Measurements from ENCODE around the gene BRMS1L.

Gene BRMS1L

DNA sequence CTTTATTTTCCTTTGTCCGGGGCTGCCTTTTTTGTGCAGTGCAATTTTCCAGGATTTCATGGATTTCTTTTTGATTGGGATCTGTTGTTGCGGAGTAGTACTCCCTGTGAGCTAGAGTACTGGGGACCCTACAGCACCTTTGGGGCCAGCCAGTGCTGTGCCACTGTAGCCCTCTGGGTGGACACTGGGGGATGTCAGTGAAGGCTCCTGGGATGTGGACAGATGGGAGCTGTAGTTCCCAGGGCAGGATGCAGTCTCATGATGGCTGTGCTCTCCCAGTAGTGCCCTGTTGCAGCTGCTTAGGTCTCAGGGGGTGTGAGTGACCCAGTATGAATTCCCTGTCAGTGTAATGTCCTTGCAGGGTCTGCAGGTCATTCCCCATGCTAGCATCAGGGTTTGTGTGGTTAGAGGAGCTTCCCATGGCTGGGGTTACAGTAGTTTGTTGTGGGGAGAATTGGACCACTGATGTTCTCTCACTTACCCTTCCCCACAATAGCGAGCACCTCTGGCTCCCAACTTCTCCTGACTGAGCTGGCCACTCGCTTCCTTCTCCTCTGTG is 72.2 kb downstream of the BRMS1L start:
- no peak for DNase-seq

GRCh38 chr14:35900741-35901140 is 74.6 kb downstream of the BRMS1L start:
- DNase-seq = no peak
- in situ Hi-C loops (cut with HindIII; ENCODE audit: low pct_ligation_motif_present, low pct_unique_long_range_greater_than_20kb, low sequenced_read_pairs) = no loop called here

More for the DNA sequence above, 72.2 kb downstream of the BRMS1L start:
- in situ Hi-C loops (cut with HindIII; ENCODE audit: low pct_ligation_motif_present, low pct_unique_long_range_greater_than_20kb, low sequenced_read_pairs) = no loop called here

DNA sequence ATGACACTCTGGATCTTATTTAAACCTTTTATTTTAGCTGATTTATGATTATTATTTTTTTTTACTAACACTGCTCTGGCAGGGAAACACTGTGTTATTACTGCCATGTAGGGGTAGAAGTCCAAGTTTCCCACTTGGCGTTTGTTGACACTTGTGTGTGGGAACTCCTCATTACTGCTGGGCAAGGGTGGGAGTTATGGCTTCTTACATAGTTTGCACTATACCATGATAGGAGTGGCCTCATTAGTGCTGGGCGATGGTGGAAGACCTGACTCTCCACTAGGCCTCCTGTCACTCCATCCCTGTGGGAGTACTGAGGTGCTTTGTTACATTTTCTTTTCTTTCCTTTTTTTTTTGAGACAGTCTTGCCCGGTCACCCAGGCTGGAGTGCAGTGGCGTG is 83.5 kb downstream of the BRMS1L start:
- in situ Hi-C loops (cut with HindIII; ENCODE audit: low pct_ligation_motif_present, low pct_unique_long_range_greater_than_20kb, low sequenced_read_pairs) = no loop called here
- no peak for DNase-seq

- in situ Hi-C loops (cut with HindIII; ENCODE audit: low pct_ligation_motif_present, low pct_unique_long_range_greater_than_20kb, low sequenced_read_pairs) = no loop called here
- no peak for DNase-seq
Observed at GRCh38 chr14:35910191-35910590, 84.1 kb downstream of the BRMS1L start.

DNA sequence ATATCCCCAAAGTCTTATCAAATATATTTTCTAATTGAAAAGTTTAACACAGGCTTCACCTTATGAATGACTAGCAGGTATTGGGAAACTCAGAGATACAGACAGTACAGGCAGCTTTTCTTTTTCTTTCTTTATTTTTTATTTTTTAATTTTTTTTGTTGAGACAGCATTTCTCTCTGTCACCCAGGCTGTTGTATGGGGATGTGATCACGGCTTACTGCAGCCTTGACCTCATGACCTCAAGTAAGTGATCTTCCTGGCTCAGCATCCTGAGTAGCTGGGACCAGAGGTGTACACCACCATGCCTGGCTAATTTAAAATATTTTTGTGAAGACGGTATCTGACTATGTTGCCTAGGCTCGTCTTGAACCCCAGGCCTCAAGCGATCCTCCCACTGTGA is 85.0 kb downstream of the BRMS1L start:
- in situ Hi-C loops (cut with HindIII; ENCODE audit: low pct_ligation_motif_present, low pct_unique_long_range_greater_than_20kb, low sequenced_read_pairs) = no loop called here
- DNase-seq = no peak

DNA sequence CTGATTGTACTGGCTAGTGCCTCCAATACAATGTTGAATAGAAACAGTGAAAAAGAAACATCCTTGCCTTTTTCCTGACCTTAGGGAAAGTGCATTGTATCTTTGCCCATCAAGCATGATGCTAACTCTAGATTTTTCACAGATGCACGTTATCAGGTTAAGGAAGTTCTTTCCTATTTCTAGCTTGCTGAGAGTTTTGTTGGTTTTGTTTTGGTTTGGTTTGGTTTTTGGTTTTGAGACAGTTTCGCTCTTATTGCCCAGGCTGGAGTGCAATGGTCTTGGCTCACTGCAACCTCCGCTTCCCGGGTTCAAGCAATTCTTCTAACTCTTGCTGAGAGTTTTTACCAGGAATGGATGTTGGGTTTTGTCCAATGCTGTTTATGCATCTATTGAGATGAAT is 89.0 kb downstream of the BRMS1L start:
- no peak for DNase-seq
- in situ Hi-C loops (cut with HindIII; ENCODE audit: low pct_ligation_motif_present, low pct_unique_long_range_greater_than_20kb, low sequenced_read_pairs) = no loop called here

- no peak for DNase-seq
- in situ Hi-C loops (cut with HindIII; ENCODE audit: low pct_ligation_motif_present, low pct_unique_long_range_greater_than_20kb, low sequenced_read_pairs) = no loop called here
Observed at GRCh38 chr14:35915775-35916174, 89.6 kb downstream of the BRMS1L start.

Data from ACHN (cell line).